Measurements from ENCODE around the gene TBC1D24.

DNA sequence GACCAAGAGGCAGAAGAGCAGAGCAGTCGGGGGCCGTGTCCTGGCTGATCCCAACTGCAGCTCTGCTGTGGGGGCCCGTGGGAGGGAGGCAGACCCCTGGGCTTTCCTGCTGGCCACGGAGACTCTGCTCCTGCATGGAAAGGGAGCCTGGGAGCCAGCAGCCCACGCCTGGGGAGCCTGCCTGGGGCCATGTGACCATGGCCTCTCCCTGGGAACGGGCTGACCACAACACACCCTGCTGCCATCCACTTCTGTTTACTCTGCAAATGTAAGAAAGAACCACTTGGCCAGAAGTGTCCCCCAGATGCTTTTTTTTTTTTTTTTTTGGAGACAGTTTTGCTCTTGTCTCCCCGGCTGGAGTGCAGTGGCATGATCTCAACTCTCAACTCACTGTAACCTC lies 17.0 kb upstream of the TBC1D24 start:
- TF ChIP-seq, protein P1, sequence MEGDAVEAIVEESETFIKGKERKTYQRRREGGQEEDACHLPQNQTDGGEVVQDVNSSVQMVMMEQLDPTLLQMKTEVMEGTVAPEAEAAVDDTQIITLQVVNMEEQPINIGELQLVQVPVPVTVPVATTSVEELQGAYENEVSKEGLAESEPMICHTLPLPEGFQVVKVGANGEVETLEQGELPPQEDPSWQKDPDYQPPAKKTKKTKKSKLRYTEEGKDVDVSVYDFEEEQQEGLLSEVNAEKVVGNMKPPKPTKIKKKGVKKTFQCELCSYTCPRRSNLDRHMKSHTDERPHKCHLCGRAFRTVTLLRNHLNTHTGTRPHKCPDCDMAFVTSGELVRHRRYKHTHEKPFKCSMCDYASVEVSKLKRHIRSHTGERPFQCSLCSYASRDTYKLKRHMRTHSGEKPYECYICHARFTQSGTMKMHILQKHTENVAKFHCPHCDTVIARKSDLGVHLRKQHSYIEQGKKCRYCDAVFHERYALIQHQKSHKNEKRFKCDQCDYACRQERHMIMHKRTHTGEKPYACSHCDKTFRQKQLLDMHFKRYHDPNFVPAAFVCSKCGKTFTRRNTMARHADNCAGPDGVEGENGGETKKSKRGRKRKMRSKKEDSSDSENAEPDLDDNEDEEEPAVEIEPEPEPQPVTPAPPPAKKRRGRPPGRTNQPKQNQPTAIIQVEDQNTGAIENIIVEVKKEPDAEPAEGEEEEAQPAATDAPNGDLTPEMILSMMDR (IDR thresholded peaks at IDR 0.05) = no peak
- TF ChIP-seq POLR2A (IDR thresholded peaks at IDR 0.05) = no peak
